GM23248 (cell line): ENCODE data around the gene ZNF880. TPM values are rescaled to one million over a fixed set of nuclear protein-coding genes. Genes with fewer than 3 reads are reported as not detected.
"Not testable (repeated sequence)": the region's sequence is repeated elsewhere in the genome, so short reads cannot be mapped to it uniquely, and the experiment has no call there.

Experiments
- DNase-seq: peaks from one replicate; pipeline ENCODE4 v3.0.0-alpha.2; 2015
- H2AFZ ChIP-seq: fragments of 200-600 bp; sonication (generic); 2 replicates; pipeline ENCODE4 v1.6.1; 2016; ENCODE audit warnings: antibody characterized with exemption
- H3F3A ChIP-seq: fragments of 200-600 bp; sonication (generic); 2 replicates; pipeline ENCODE4 v1.6.1; 2016; ENCODE audit warnings: mild to moderate bottlenecking, antibody characterized with exemption, mixed run types; ENCODE audit not compliant: insufficient read depth
- H3K27ac ChIP-seq: fragments of 200-600 bp; sonication (generic); 2 replicates; pipeline ENCODE4 v1.5.1; 2016; ENCODE audit warnings: mild to moderate bottlenecking
- H3K27me3 ChIP-seq: fragments of 200-600 bp; sonication (generic); replicated peaks from 2 replicates; pipeline ENCODE4 v1.6.1; 2016; ENCODE audit warnings: mild to moderate bottlenecking; ENCODE audit not compliant: insufficient read depth
- H3K36me3 ChIP-seq: fragments of 200-600 bp; sonication (generic); 2 replicates; pipeline ENCODE4 v1.6.1; 2016; ENCODE audit warnings: low read depth, mild to moderate bottlenecking
- H3K4me1 ChIP-seq: fragments of 200-600 bp; sonication (generic); 2 replicates; pipeline ENCODE4 v1.6.1; 2016; ENCODE audit warnings: mild to moderate bottlenecking; ENCODE audit not compliant: insufficient read depth
- H3K4me2 ChIP-seq: fragments of 200-600 bp; sonication (generic); one replicate; pipeline ENCODE4 v1.6.1; 2016; ENCODE audit warnings: mild to moderate bottlenecking; ENCODE audit not compliant: unreplicated experiment
- H3K4me3 ChIP-seq: fragments of 200-600 bp; sonication (generic); 2 replicates; pipeline ENCODE4 v1.5.1; 2016; ENCODE audit warnings: mild to moderate bottlenecking
- H3K79me2 ChIP-seq: fragments of 200-600 bp; sonication (generic); 2 replicates; pipeline ENCODE4 v1.6.1; 2016; ENCODE audit warnings: mild to moderate bottlenecking; ENCODE audit not compliant: insufficient read depth
- H3K9ac ChIP-seq: fragments of 200-600 bp; sonication (generic); 2 replicates; pipeline ENCODE4 v1.6.1; 2016; ENCODE audit warnings: mild to moderate bottlenecking
- H3K9me2 ChIP-seq: fragments of 200-600 bp; sonication (generic); 2 replicates; pipeline ENCODE4 v1.6.1; 2016; ENCODE audit warnings: mixed run types, mild to moderate bottlenecking, moderate library complexity; ENCODE audit not compliant: insufficient read depth
- H3K9me3 ChIP-seq: fragments of 200-600 bp; sonication (generic); one replicate; pipeline ENCODE4 v1.6.1; 2017; ENCODE audit warnings: low read depth
- H4K20me1 ChIP-seq: fragments of 200-600 bp; sonication (generic); 2 replicates; pipeline ENCODE4 v1.6.0; 2016; ENCODE audit not compliant: insufficient read depth
- EZH2 ChIP-seq: fragments of 200-600 bp; sonication (generic); IDR thresholded peaks from 2 replicates; pipeline ENCODE4 v1.6.1; 2018; ENCODE audit warnings: antibody characterized with exemption, mild to moderate bottlenecking; ENCODE audit not compliant: insufficient read depth, poor library complexity, severe bottlenecking
- EZH2phosphoT487 ChIP-seq: fragments of 200-600 bp; sonication (generic); IDR thresholded peaks from 2 replicates; pipeline ENCODE4 v1.6.1; 2018; ENCODE audit warnings: antibody characterized with exemption, moderate library complexity, mild to moderate bottlenecking, low read depth; ENCODE audit not compliant: insufficient read depth
- WGBS, 2 experiments: methylation state at CpG; one replicate each; pipeline ENCODE4 v1.1.6; 2015 to 2017; ENCODE audit warnings: low lambda C conversion rate in 2 of 2, low coverage in 1 of 2; ENCODE audit errors: missing lambda C conversion rate in 2 of 2; 5-methylcytosine and 5-hydroxymethylcytosine counted together
- in situ Hi-C: fragments of 300-500 bp; cut with MboI; formaldehyde crosslinking; loops from 2 replicates; pipeline ENCODE4 v1.15.0; 2020
- polyA plus RNA-seq: library from polyadenylated mRNA; unstranded; fragments of >200 nt; fragmentation: Nextera tagmentation; extraction: Ambion mirVana; gene quantifications from 2 replicates; pipeline ENCODE4 v1.2.1, GENCODE V29; 2016
- total RNA-seq: library from RNA; depleted of rRNA; stranded (reverse); fragments of >200 nt; shearing (Covaris generic); gene quantifications from 2 replicates; pipeline ENCODE4 v1.2.3, GENCODE V29; 2014

The ZNF880 gene
- total and polyA plus RNA-seq, 2 experiments from 2014 or later = 22.0 to 30.7 TPM

- H3K9ac ChIP-seq = peak within 1 kb of the TSS; percentile 96
- in situ Hi-C loops = no loop called here
- peak; percentile 95 for DNase-seq
Observed at GRCh38 chr19:52336117-52336790, 33.5 kb upstream of the ZNF880 start, which contains the start of gene ZNF610. ZNF610 (plus strand) TSS chr19:52336243; CDS start chr19:52349173, 12,930 bp downstream.

GRCh38 chr19:52336791-52337381 lies 32.8 kb upstream of the ZNF880 start:
- Histone ChIP-seq H3K4me1 (no peaks in the 10 kb centered on the region), H3K4me3 (peak overlapping the region; percentile 89), H3K27ac (peak overlapping the region; percentile 79), H3K9ac (peak overlapping the region; percentile 96), H2AFZ (peak overlapping the region; percentile 91), H3K9me3 (no peaks in the 10 kb centered on the region), H3F3A (no peaks in the 10 kb centered on the region), H3K27me3 (no peaks in the 10 kb centered on the region), H3K79me2 (peaks cover 9% of the 10 kb centered on the region; the same call in 1 of the 2 replicates), H4K20me1 (no peaks in the 10 kb centered on the region), H3K4me2 (peak overlapping the region; percentile 83), H3K36me3 (no peaks in the 10 kb centered on the region), H3K9me2 (no peaks in the 10 kb centered on the region)
- in situ Hi-C loops = no loop called here
- WGBS, 2 experiments = 0 to 1% methylated on average over 8 to 9 of the region's 9 CpGs
- TF ChIP-seq EZH2 = no peak
- TF ChIP-seq EZH2phosphoT487 = no peak
- DNase-seq = peak; percentile 43

More at GRCh38 chr19:52336117-52336790, 33.5 kb upstream of the ZNF880 start, which contains the start of gene ZNF610:
- 2 to 3% methylated on average over 47 to 55 of the region's 55 CpGs for WGBS, 2 experiments
- no peaks in the 10 kb centered on the region for H3K9me3 ChIP-seq
- peak within 1 kb of the TSS; percentile 91 for H2AFZ ChIP-seq
- peak within 1 kb of the TSS; percentile 79 for H3K27ac ChIP-seq
- H3K4me3 ChIP-seq = peak within 1 kb of the TSS; percentile 89
- H3K4me2 ChIP-seq = peak within 1 kb of the TSS; percentile 83
- TF ChIP-seq EZH2phosphoT487 (no peak), EZH2 (no peak)
- H3F3A ChIP-seq = no peaks in the 10 kb centered on the region
- peaks cover 9% of the 10 kb centered on the region; the same call in 1 of the 2 replicates for H3K79me2 ChIP-seq
- H3K4me1 ChIP-seq = no peaks in the 10 kb centered on the region
- H3K27me3 ChIP-seq = no peaks in the 10 kb centered on the region
- no peaks in the 10 kb centered on the region for H3K9me2 ChIP-seq
- H3K36me3 ChIP-seq = no peaks in the 10 kb centered on the region
- H4K20me1 ChIP-seq = no peaks in the 10 kb centered on the region

GRCh38 chr19:52339022-52339421 lies 30.7 kb upstream of the ZNF880 start:
- H2AFZ ChIP-seq, H3K36me3 ChIP-seq, H3K27ac ChIP-seq, H4K20me1 ChIP-seq, H3K27me3 ChIP-seq, DNase-seq, H3K4me1 ChIP-seq, H3K9me2 ChIP-seq, H3F3A ChIP-seq, H3K4me2 ChIP-seq, in situ Hi-C loops, H3K4me3 ChIP-seq, H3K79me2 ChIP-seq, H3K9ac ChIP-seq, H3K9me3 ChIP-seq: not testable (repeated sequence)
- WGBS, 2 experiments = 55 to 61% methylated on average over 3 of the region's 3 CpGs

GRCh38 chr19:52343548-52343947 lies 26.2 kb upstream of the ZNF880 start:
- TF ChIP-seq EZH2phosphoT487 (no peak), EZH2 (no peak)
- H2AFZ ChIP-seq = no peak overlapping the region
- H3F3A ChIP-seq = no peaks in the 10 kb centered on the region
- H3K36me3 ChIP-seq = peaks cover 13% of the 10 kb centered on the region; the same call in 1 of the 2 replicates
- no peak overlapping the region for H3K4me2 ChIP-seq
- in situ Hi-C loops = no loop called here
- no peak overlapping the region for H3K9ac ChIP-seq
- H3K27me3 ChIP-seq = no peaks in the 10 kb centered on the region
- no peaks in the 10 kb centered on the region for H3K9me3 ChIP-seq
- no peak overlapping the region for H3K27ac ChIP-seq
- no peaks in the 10 kb centered on the region for H3K79me2 ChIP-seq
- H3K4me3 ChIP-seq = no peak overlapping the region
- 15 to 21% methylated on average over 8 of the region's 8 CpGs for WGBS, 2 experiments
- H4K20me1 ChIP-seq = no peaks in the 10 kb centered on the region
- DNase-seq = peak; percentile 69
- no peaks in the 10 kb centered on the region for H3K4me1 ChIP-seq
- no peaks in the 10 kb centered on the region for H3K9me2 ChIP-seq
